GM18511 (cell line): ENCODE results near the gene PACS1.
"Not testable (repeated sequence)": the region's sequence is repeated elsewhere in the genome, so short reads cannot be mapped to it uniquely, and the experiment has no call there.

Source experiments
- ATAC-seq: cut with Tn5 transposase; IDR thresholded peaks from one replicate; pipeline ENCODE4 v1.9.1; 2021; ENCODE audit warnings: mild to moderate bottlenecking, moderate library complexity; ENCODE audit not compliant: unreplicated experiment

The PACS1 gene

DNA sequence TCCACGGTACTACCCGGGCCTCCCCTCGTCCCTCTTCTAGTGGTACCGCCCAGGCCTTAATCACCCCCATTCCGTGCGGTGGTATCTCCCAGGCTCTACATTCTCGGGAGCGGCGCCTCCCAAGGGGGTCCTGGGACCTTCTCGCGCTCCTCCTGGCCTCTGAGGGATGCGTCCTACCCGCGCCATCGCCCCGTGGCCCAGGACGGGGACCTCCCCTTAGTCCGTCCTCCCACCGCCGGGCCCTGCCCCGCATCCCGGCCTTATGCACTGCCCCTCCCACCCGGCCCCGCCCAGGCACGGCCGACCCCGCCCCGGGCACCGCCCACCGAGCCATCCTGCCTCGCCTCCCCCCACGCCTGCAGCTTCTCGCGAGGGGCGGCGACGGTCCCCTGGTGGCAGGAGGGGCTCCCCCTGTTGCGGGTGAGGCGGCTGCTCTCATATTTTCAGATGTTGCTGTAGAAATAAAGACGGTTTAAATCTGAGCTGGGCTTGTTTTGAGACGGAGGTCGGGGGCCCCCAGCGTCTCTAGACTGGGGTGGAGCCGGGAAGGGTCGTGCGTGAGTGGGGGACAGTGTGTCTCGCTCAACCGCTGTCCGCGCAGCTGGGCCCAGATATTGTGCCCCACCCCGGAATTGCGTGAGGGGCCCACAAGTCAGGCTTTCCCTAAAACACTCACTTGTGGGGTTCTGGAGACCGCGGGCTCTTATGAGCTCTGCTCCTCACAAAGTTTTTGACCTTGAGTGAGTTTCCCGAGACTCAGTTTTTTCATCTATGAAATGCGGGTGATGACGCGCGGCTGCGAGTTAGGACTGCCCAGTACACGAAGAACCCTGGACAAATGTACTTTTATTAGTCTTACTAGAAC is 197.5 kb downstream of the PACS1 start:
- ATAC-seq = peak; percentile 58

DNA sequence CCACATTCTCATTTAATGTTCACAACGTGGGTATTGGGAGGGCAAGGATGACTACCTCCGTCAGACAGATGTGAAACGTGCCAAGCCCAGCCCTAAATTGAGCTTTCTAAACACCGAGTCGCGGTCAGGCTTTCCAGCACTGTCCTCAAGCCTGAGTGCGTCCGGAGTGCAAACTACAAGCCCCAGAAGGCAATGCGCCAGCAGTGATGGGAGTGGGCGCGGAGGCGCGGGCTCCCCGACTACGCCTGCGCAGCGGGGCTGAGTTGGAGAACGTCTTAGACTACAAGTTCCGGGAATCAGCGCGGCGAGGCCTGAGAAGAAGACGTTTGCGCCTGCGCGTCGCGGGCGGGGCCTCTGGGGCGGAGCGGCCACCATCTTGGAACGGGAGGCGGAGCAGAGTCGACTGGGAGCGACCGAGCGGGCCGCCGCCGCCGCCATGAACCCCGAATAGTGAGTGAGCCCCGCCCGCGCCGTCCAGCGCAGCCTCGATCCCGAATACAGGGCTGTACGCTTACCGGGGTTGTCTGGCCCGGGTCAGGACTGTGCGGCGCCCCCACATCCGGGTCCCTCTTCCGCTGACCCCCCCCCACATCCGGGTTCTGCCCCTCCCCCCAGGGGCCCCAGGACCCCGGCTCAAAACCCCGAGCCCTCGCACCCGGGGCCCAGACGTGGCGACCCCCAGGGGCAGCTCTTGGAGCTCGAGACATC is 198.3 kb downstream of the PACS1 start, which contains the start of gene RAB1B:
TSS of gene RAB1B (plus strand) at position 396 of the 708 bp plus-strand sequence. CDS start at position 437, 41 bp downstream.
- peak; percentile 77 for ATAC-seq

DNA sequence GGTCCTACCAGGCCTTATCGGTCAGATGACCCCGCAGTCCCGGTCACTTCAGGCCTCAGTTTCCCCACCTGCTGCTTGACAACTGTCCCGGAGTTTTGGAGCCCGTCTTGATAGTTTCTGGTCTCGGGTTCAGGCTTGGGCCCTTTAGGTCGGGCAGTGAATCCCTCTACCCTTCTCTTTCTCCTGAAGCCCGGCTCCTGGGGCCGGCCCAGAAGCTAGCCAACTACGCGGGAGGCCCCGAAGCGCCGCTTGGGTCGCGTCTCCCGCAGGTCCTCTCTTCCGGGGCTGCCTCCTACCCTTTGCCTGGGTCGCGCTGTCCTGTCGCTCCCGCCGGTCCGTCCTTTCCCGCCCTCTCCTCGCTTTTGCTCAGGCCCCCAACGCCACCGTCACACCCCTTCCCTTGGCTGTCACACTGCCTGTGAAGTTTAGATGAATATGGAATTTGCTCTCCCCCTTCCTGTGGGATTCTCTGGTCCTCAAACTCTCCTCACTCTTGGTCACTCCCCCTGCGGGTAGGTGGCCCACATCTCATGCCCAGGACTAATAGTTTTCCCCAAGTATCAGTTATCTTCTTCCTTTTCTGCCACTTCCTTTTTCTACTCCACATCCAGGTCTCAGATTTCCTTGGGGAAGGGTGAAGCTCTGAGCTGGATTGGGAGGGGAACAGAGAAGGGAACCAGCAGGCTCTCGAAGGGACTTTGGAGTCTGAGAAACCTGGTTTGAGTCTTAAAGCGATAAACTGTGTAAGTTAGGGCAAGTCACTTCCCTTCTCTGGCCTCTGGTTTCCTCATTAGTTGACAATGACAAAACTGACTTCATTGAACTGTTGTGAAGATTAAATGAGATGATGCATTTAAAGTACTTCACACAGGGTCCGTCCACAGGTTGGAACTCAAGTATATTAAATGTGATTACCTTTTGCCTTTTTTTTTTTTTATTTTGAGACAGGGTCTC is 199.2 kb downstream of the PACS1 start:
- ATAC-seq = no peak

DNA sequence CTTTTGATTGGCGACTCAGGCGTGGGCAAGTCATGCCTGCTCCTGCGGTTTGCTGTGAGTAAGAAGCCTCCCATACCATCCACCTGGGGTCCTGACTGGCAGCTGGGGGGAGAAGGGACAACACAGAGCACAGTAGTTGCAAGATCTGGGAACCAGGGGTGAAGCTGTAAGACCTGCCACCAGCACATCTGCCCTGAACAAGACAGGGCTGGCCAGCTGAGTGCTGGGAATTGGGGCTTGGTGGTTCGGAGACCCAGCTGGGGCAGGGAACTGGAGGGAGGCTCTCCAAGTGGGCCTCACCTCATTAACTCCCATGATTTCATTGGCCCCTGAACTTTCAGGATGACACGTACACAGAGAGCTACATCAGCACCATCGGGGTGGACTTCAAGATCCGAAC is 201.7 kb downstream of the PACS1 start:
- ATAC-seq = no peak

DNA sequence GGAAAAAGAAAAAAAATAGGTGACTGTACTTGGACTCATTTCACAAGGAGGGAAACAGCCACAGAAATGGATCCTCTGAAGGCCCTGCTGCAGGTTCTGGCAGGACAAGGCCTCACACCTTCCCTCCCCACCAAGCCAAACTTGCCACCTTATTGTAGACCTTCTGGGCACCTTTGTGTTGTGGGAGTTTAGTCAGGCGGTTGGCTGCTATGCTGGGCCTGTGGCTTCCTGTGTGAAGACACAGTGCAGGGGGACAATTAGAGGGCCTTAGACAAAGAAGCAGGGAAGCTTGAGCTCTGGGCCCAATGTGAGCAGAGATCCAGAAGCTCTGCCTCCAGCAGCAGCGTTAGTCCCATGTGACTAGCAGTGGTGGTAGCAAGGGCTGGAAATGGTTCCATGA is 202.5 kb downstream of the PACS1 start:
- no peak for ATAC-seq

DNA sequence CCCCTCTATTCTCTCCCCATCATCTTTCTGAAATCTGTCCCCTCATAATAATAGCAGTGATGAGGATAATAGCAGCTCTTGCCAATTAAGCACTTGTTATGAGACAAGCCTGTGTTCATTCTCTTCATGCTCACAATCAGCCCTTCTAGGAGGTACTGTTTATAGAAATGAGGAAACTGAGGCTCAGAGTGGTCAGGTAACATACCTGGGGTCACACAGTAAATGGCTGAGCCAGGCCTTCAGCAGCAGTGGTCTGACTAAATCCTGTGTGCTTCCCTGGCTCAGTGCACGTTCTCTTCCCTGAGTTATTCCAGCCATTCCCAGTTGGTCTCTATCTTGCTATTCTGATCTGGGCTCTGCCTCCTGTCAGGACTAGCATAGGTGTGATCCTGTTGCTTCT is 204.1 kb downstream of the PACS1 start:
- ATAC-seq = no peak

DNA sequence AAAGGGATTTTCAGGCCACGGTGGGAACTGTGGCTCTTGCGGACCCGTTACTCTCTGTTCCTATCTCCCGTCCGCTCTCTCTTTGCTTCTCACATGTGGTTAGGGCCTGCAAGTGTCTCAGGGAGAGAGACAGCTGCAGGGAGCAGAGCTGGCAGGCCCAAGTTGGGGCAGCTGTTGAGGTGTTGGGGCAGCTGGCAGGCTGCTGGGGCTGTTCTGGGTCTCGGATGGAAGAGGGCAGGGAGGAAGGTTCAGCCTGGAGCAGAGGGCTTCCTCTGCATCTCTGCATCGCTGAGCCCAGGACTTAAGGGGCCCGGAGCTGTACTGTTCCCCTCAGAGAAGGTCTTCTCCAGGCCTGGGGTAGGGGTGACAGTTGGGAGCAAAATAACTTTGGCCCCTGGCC is 205.3 kb downstream of the PACS1 start:
- no peak for ATAC-seq

DNA sequence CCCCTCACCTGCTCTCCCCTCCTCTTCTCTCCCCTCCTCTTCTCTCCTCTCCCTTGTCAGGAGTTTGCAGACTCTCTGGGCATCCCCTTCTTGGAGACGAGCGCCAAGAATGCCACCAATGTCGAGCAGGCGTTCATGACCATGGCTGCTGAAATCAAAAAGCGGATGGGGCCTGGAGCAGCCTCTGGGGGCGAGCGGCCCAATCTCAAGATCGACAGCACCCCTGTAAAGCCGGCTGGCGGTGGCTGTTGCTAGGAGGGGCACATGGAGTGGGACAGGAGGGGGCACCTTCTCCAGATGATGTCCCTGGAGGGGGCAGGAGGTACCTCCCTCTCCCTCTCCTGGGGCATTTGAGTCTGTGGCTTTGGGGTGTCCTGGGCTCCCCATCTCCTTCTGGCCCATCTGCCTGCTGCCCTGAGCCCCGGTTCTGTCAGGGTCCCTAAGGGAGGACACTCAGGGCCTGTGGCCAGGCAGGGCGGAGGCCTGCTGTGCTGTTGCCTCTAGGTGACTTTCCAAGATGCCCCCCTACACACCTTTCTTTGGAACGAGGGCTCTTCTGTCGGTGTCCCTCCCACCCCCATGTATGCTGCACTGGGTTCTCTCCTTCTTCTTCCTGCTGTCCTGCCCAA is 206.0 kb downstream of the PACS1 start:
- ATAC-seq = no peak

DNA sequence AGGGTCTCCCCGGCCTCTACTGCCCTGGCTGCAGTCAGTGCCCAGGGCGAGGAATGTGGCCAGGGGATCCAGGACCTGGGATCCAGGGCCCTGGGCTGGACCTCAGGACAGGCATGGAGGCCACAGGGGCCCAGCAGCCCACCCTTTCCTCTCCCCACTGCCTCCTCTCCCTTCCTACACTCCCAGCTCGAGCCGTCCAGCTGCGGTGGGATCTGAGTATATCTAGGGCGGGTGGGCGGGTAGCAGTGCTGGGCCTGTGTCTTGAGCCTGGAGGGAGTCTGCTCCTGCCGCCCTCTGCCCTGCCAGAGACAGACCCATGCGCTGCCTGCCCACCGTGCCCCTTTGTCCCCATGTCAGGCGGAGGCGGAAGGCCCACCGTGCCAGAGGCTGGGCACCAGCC is 206.5 kb downstream of the PACS1 start:
- not testable (repeated sequence) for ATAC-seq

DNA sequence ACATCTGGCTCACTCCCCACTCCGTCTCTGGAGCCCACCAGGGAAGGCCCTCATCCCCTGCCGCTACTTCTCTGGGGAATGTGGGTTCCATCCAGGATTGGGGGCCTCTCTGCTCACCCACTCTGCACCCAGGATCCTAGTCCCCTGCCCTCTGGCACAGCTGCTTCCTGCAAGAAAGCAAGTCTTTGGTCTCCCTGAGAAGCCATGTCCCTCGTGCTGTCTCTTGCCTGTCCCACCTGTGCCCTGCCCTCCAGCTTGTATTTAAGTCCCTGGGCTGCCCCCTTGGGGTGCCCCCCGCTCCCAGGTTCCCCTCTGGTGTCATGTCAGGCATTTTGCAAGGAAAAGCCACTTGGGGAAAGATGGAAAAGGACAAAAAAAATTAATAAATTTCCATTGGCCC is 207.0 kb downstream of the PACS1 start:
- not testable (repeated sequence) for ATAC-seq

DNA sequence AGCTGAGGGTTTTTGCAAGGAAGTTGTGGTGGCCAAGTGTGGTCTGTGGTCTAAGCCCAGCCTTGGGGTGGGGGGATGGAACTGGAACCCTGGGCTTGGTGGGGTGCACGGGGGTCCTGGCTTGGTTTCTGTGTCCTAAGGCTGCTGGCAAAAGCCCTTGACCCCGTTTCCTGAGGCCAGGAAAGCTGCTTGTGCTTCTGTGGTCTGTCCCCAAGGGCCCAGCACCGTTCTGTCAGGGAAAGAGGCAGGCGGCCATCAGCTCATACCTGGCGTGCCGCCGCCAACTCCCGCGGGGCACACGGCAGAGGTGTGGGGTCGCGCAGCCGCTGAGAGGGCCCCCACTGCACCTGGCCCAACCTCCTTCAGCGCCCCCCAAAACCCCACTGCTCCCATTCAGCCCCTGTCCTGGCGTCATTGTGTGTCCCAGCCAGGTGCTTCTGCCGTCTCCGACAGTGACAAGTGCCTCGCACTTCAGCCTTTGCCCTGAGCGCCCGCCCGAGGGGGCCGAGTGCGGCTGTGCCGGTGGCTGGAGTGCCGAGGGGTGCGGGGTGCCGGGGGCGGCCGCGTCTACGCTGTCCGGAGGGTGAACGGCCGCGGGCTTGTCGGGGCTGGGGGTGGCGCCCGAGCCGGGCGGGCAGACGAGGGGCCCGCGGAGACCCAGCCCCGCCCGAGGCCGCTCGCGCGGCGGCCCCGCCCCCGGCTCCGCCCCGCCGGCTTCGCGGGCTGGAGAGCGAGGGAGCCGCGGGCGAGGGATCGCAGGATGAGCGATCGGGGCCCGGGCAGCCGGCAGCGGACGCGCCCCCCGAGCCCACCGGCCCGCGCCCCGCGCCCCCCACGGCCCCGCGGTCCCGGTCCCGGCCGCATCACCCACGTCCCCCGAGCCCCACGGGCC is 207.6 kb downstream of the PACS1 start, which contains the start of gene CNIH2:
TSS of gene CNIH2 (plus strand) at position 705 of the 892 bp plus-strand sequence. CDS start 282 bp downstream, outside the sequence.
- ATAC-seq = no peak

DNA sequence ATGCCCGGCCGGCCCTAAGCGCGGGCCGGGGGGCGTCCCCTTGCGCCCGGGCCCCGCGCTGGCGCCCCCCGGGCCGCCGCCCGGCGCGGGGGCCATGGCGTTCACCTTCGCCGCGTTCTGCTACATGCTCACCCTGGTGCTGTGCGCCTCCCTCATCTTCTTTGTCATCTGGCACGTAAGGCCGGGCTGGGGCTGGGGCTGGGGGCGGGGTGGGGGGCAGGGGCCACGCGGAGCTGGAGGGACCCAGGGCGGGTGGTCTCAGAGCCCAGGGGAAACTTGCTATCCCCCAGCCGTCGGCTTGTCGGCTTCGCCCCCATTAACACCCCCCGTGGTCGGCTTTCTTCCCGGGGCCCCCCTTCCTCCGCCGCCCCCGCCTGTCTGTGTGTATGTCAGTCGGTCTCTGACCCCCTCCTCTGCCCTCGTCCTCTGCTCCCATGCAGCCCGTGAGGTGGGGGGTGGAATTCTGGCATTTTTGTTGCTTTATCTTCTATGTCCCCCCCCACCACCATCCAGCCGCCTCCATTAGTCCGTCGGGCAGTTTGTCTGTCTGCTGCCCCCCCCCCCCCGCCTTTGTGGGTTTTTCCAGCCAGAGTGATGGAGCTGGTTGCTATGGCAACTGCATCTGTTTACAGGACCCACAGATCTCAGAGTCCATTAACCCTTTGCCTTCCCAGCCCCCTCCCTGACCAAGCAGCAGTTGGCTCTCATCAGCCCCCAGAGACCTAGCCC is 208.5 kb downstream of the PACS1 start:
- ATAC-seq = no peak

DNA sequence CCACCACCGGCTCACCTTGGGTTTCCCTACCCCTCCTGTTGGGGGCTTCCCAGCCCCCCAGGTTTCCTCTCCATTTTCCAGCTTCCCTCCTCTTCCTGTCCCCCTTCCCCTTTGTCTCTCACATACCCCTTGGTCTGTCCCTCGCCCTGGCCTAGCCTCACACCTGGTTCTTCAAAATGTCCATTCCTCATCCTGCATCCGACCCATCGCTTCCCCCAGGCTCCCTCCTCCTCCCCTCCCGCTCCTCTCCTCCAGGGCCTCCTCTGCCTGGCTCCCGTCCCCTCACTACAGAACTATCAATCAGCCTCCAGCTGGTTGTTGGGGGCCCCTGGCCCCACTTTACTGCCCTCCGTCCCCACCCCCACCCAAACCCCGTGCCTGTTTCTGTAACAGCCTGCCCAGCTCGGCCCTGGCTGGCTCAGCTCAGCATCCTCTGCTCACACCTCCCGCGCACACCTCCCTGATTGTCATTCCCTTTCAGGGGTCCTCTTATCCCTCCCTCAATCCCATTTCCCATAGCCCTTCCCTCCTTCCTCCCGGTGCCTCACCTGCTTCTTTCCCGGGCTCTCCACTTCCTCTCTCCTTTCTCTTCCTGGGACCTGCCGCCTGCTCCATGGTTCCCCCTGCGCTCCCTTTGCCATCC is 209.1 kb downstream of the PACS1 start:
- ATAC-seq = no peak

DNA sequence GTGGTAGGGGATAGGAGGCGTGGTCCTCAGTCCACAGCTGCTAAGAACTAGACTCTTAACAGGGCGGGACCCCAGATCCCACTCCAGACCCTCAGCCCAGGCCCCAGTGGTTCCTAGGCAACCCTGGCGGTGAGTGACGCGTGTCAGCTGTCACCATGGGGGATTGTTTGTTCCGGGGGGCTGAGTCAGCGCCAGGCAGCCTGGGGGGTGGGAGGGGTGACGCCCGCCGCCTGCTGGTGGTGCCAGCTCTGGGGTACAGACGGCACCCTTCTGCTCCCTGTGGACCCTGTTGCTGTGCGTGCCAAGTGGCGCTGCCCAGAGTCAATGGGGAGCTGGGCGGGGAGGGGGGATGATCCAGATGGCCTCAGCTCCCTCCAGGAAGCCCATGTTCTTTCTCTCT is 210.4 kb downstream of the PACS1 start:
- no peak for ATAC-seq

DNA sequence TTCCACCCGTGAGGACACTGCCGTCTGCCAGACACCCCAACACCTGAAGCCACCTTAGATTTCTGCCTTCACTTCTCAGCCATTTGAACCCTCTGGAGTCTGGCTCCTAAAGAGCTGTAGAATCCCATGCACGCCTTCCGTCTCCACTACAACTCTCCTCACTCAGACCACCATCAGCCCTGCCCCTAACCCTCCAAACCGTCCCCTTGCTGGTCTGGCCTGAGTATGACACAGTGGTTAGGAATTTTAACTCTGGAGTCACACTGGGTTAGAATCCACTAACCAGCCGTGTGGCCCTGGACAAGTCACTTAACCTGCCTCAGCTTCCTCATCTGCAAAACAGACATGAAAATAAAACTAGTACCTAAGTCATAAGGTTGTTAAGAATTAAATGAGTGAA is 210.9 kb downstream of the PACS1 start:
- ATAC-seq = no peak

DNA sequence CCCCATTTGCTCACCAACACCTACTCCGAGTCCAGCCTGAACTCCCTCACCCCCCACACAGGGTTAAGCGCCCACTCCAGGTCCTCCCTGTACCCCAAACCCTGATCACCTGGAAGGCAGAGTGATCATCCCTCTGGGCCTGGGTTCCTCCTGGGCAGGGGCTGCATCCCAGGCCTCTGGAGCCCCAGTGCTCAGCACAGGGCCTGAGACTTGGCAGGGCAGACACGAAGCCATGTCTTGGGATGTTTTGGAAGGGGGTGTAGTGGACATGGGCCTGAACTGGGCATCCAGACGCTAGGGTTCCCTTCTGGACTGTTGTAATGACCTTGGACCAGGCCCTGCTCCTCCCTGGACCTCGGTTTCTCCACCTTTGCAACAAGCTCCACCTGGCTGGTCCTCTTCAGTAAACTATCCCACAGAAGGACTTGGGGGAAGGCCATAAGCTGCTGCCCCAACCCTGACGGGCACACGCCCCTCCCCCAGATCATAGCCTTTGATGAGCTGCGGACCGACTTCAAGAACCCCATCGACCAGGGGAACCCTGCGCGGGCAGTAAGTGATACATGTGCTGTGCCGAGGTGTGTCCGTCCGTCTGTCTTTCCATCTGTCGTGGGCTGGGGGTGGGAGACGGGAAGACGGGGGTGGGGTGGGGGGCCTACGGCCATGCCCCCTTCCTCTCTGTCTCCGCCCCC is 211.8 kb downstream of the PACS1 start:
- peak; percentile 21 for ATAC-seq
